HEK293 (cell line): ENCODE measurements around the gene NDUFV1.
"Not testable (repeated sequence)": the region's sequence is repeated elsewhere in the genome, so short reads cannot be mapped to it uniquely, and the experiment has no call there.

Experiments used
- CTCF ChIA-PET: fragments of 350-600 bp; formaldehyde crosslinking; extraction: SDS; loops from one replicate; lab custom pipeline; 2021; ENCODE audit warnings: antibody characterized with exemption; lab: Yijun Ruan, JAX
- POLR2A ChIA-PET: fragments of 300-600 bp; formaldehyde crosslinking; extraction: SDS; loops from one replicate; lab custom pipeline; 2020; ENCODE audit warnings: antibody characterized with exemption, inconsistent platforms; lab: Yijun Ruan, JAX
- H3K27ac ChIP-seq: fragments of 200-500 bp; sonication (Bioruptor generic); 2 replicates; pipeline ENCODE4 v1.5.1; 2014; ENCODE audit warnings: low read depth, low read length, control low read depth, inconsistent platforms; ENCODE audit errors: extremely low read depth
- H3K36me3 ChIP-seq, 2 experiments: fragments of 200-500 bp in 1 of 2; sonication (Bioruptor generic) in 1 of 2; 1 replicate in 1 of 2; 2 replicates in 1 of 2; pipeline ENCODE4 v1.5.1; 2014 to 2017; ENCODE audit warnings: inconsistent platforms in 2 of 2, low read length in 2 of 2; ENCODE audit not compliant: control insufficient read depth in 2 of 2, insufficient read depth in 1 of 2
- H3K4me1 ChIP-seq: fragments of 200-500 bp; sonication (Bioruptor generic); 2 replicates; pipeline ENCODE4 v1.5.1; 2014; ENCODE audit warnings: mild to moderate bottlenecking, low read length, inconsistent platforms; ENCODE audit not compliant: control insufficient read depth, insufficient read depth
- H3K4me3 ChIP-seq: 2 replicates; pipeline ENCODE4 v1.5.1; 2011; ENCODE audit warnings: low read depth, mild to moderate bottlenecking, control low read depth, low read length, moderate library complexity
- H3K9me3 ChIP-seq: fragments of 200-500 bp; sonication (Bioruptor generic); 2 replicates; pipeline ENCODE4 v1.5.1; 2014; ENCODE audit warnings: low read depth, low read length, inconsistent platforms; ENCODE audit not compliant: control insufficient read depth, insufficient read depth
- GFI1B ChIP-seq: fragments of 450-650 bp; formaldehyde crosslinking; IDR thresholded peaks from 2 replicates; pipeline ENCODE4 v1.5.1; 2016; ENCODE audit warnings: missing biosample characterization, missing genetic modification characterization
- GLIS1 ChIP-seq: fragments of 450-650 bp; formaldehyde crosslinking; IDR thresholded peaks from 2 replicates; pipeline ENCODE4 v1.5.1; 2016; ENCODE audit warnings: missing biosample characterization, missing genetic modification characterization
- OSR2 ChIP-seq: fragments of 450-650 bp; formaldehyde crosslinking; IDR thresholded peaks from 2 replicates; pipeline ENCODE4 v1.5.1; 2016; ENCODE audit warnings: missing biosample characterization, missing genetic modification characterization
- ZBTB7A ChIP-seq: fragments of 450-650 bp; formaldehyde crosslinking; IDR thresholded peaks from 2 replicates; pipeline ENCODE4 v1.5.1; 2016; ENCODE audit warnings: low read depth, missing biosample characterization, missing genetic modification characterization
- ZNF239 ChIP-seq: fragments of 450-650 bp; formaldehyde crosslinking; IDR thresholded peaks from 2 replicates; pipeline ENCODE4 v1.5.1; 2016; ENCODE audit warnings: missing biosample characterization, missing genetic modification characterization
- ZNF266 ChIP-seq: fragments of 450-650 bp; formaldehyde crosslinking; IDR thresholded peaks from 2 replicates; pipeline ENCODE4 v1.5.1; 2016; ENCODE audit warnings: missing biosample characterization, missing genetic modification characterization, low read depth
- ZNF324 ChIP-seq: fragments of 450-650 bp; formaldehyde crosslinking; IDR thresholded peaks from 2 replicates; pipeline ENCODE4 v1.5.1; 2016; ENCODE audit warnings: missing biosample characterization, missing genetic modification characterization
- ZNF394 ChIP-seq: fragments of 450-650 bp; formaldehyde crosslinking; IDR thresholded peaks from 2 replicates; pipeline ENCODE4 v1.5.1; 2016; ENCODE audit warnings: missing biosample characterization, missing genetic modification characterization, mild to moderate bottlenecking, moderate library complexity, borderline replicate concordance
- ZNF561 ChIP-seq: fragments of 450-650 bp; IDR thresholded peaks from 2 replicates; pipeline ENCODE4 v1.5.1; 2018; ENCODE audit warnings: missing biosample characterization, missing genetic modification characterization, borderline replicate concordance
- ZNF830 ChIP-seq: fragments of 450-650 bp; IDR thresholded peaks from 2 replicates; pipeline ENCODE4 v1.5.0; 2018; ENCODE audit warnings: missing biosample characterization, missing genetic modification characterization, low read depth, mild to moderate bottlenecking, moderate library complexity
- ZSCAN16 ChIP-seq: fragments of 450-650 bp; formaldehyde crosslinking; IDR thresholded peaks from 2 replicates; pipeline ENCODE4 v1.5.1; 2016; ENCODE audit warnings: missing biosample characterization, missing genetic modification characterization
- ZXDB ChIP-seq: fragments of 450-650 bp; formaldehyde crosslinking; IDR thresholded peaks from 2 replicates; pipeline ENCODE4 v1.5.1; 2016; ENCODE audit warnings: missing biosample characterization, missing genetic modification characterization
- TF ChIP-seq, protein P1 (sequence below): fragments of 450-650 bp; formaldehyde crosslinking; conservative IDR thresholded peaks from 2 replicates; pipeline ENCODE4 v1.5.1; 2016; ENCODE audit warnings: low read depth, missing biosample characterization, missing genetic modification characterization
- TF ChIP-seq, protein P2 (sequence below): fragments of 450-650 bp; IDR thresholded peaks from 2 replicates; pipeline ENCODE4 v1.5.1; 2018; ENCODE audit warnings: missing biosample characterization, mild to moderate bottlenecking, missing genetic modification characterization
- TF ChIP-seq, protein P3 (sequence below): fragments of 450-650 bp; formaldehyde crosslinking; IDR thresholded peaks from 2 replicates; pipeline ENCODE4 v1.5.1; 2016; ENCODE audit warnings: missing biosample characterization, missing genetic modification characterization
- TF ChIP-seq, protein P4 (sequence below): fragments of 450-650 bp; formaldehyde crosslinking; IDR thresholded peaks from 2 replicates; pipeline ENCODE4 v1.5.1; 2017; ENCODE audit warnings: missing biosample characterization, missing genetic modification characterization

NDUFV1 gene

DNA sequence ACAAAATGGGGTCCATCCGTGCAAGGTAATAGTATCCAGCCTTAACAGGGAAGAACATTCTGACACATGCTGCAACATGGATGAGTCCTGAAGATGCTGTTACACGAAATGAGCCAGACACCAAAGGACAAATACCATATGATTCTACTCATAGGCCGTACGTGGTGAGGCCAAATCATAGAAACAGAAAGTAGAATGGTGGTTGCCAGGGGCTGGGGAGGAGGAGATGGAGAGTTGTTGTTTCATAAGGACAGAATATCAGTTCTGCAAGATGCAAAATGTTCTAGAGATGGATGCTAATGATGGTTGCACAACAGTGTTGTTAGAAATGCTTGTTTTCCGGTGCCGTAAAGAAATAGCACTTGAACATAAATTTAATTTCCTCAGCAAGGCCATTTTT, 30.2 kb downstream of the NDUFV1 start:
- ChIA-PET CTCF (interaction anchor here (0.6 kb wide), 1 partner anchor 29 kb away, joined by 3 read pairs; no protein-coding TSS in a partner anchor), POLR2A (no interaction called here)
- TF ChIP-seq GLIS1 (tag by site-specific recombination) (no peak), ZNF239 (tag by site-specific recombination) (no peak), GFI1B (tag by site-specific recombination) (no peak), ZNF324 (tag by site-specific recombination) (no peak), ZNF266 (no peak), ZSCAN16 (tag by site-specific recombination) (no peak), ZNF830 (tag by site-specific recombination) (no peak), OSR2 (tag by site-specific recombination) (no peak), ZNF561 (tag by site-specific recombination) (no peak), ZXDB (tag by site-specific recombination) (no peak), ZNF394 (no peak), ZBTB7A (tag by site-specific recombination) (no peak)
- TF ChIP-seq, protein P1, sequence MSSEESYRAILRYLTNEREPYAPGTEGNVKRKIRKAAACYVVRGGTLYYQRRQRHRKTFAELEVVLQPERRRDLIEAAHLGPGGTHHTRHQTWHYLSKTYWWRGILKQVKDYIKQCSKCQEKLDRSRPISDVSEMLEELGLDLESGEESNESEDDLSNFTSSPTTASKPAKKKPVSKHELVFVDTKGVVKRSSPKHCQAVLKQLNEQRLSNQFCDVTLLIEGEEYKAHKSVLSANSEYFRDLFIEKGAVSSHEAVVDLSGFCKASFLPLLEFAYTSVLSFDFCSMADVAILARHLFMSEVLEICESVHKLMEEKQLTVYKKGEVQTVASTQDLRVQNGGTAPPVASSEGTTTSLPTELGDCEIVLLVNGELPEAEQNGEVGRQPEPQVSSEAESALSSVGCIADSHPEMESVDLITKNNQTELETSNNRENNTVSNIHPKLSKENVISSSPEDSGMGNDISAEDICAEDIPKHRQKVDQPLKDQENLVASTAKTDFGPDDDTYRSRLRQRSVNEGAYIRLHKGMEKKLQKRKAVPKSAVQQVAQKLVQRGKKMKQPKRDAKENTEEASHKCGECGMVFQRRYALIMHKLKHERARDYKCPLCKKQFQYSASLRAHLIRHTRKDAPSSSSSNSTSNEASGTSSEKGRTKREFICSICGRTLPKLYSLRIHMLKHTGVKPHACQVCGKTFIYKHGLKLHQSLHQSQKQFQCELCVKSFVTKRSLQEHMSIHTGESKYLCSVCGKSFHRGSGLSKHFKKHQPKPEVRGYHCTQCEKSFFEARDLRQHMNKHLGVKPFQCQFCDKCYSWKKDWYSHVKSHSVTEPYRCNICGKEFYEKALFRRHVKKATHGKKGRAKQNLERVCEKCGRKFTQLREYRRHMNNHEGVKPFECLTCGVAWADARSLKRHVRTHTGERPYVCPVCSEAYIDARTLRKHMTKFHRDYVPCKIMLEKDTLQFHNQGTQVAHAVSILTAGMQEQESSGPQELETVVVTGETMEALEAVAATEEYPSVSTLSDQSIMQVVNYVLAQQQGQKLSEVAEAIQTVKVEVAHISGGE (tag by site-specific recombination) = no peak
- TF ChIP-seq, protein P2, sequence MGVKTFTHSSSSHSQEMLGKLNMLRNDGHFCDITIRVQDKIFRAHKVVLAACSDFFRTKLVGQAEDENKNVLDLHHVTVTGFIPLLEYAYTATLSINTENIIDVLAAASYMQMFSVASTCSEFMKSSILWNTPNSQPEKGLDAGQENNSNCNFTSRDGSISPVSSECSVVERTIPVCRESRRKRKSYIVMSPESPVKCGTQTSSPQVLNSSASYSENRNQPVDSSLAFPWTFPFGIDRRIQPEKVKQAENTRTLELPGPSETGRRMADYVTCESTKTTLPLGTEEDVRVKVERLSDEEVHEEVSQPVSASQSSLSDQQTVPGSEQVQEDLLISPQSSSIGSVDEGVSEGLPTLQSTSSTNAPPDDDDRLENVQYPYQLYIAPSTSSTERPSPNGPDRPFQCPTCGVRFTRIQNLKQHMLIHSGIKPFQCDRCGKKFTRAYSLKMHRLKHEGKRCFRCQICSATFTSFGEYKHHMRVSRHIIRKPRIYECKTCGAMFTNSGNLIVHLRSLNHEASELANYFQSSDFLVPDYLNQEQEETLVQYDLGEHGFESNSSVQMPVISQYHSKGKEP = no peak
- TF ChIP-seq, protein P3, sequence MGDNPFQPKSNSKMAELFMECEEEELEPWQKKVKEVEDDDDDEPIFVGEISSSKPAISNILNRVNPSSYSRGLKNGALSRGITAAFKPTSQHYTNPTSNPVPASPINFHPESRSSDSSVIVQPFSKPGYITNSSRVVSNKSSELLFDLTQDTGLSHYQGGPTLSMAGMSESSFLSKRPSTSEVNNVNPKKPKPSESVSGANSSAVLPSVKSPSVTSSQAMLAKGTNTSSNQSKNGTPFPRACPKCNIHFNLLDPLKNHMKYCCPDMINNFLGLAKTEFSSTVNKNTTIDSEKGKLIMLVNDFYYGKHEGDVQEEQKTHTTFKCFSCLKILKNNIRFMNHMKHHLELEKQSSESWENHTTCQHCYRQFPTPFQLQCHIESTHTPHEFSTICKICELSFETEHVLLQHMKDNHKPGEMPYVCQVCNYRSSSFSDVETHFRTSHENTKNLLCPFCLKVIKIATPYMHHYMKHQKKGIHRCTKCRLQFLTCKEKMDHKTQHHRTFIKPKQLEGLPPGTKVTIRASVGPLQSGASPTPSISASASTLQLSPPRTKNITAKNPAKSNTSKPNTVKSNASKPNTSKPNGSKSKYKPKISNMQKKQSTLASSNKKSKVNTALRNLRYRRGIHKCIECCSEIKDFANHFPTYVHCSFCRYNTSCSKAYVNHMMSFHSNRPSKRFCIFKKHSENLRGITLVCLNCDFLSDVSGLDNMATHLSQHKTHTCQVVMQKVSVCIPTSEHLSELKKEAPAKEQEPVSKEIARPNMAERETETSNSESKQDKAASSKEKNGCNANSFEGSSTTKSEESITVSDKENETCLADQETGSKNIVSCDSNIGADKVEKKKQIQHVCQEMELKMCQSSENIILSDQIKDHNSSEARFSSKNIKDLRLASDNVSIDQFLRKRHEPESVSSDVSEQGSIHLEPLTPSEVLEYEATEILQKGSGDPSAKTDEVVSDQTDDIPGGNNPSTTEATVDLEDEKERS = no peak
- TF ChIP-seq, protein P4, sequence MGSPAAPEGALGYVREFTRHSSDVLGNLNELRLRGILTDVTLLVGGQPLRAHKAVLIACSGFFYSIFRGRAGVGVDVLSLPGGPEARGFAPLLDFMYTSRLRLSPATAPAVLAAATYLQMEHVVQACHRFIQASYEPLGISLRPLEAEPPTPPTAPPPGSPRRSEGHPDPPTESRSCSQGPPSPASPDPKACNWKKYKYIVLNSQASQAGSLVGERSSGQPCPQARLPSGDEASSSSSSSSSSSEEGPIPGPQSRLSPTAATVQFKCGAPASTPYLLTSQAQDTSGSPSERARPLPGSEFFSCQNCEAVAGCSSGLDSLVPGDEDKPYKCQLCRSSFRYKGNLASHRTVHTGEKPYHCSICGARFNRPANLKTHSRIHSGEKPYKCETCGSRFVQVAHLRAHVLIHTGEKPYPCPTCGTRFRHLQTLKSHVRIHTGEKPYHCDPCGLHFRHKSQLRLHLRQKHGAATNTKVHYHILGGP (tag by site-specific recombination) = no peak

DNA sequence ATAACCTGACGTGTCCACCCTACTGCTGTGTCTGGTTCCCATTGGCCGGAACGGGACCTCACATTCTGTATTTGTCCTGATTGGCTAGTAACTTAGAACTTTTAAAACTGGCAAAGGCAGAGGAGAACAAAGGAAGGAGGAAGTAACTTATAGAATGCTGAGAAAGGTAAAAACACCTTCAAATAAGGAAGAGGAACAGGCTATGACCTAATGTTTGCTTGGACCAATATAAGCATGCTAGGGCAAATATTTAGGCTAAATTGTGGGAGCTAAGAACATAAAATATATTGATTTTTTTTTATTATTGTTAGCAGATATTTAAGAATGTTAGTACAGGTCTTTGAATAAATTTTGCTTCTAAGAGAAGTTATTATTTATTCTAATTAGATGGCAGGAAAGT, 30.7 kb downstream of the NDUFV1 start:
- H3K27ac ChIP-seq, H3K36me3 ChIP-seq, POLR2A ChIA-PET, H3K9me3 ChIP-seq, H3K4me1 ChIP-seq, H3K4me3 ChIP-seq: not testable (repeated sequence)
- CTCF ChIA-PET = interaction anchor here (0.9 kb wide), 1 partner anchor 9 kb away, joined by 3 read pairs; no protein-coding TSS in a partner anchor

More for the DNA sequence above, 30.2 kb downstream of the NDUFV1 start:
- H3K36me3 ChIP-seq = no peaks in the 10 kb centered on the region
- no peaks in the 10 kb centered on the region for H3K9me3 ChIP-seq
- no peaks in the 10 kb centered on the region for H3K4me1 ChIP-seq
- H3K4me3 ChIP-seq = no peak overlapping the region
- H3K27ac ChIP-seq = no peak overlapping the region
